GM23248 (cell line): Measurements from ENCODE around the gene ZNF304.

Source experiments
- EZH2 ChIP-seq: fragments of 200-600 bp; sonication (generic); IDR thresholded peaks from 2 replicates; pipeline ENCODE4 v1.6.1; 2018; ENCODE audit warnings: antibody characterized with exemption, mild to moderate bottlenecking; ENCODE audit not compliant: insufficient read depth, poor library complexity, severe bottlenecking
- EZH2phosphoT487 ChIP-seq: fragments of 200-600 bp; sonication (generic); IDR thresholded peaks from 2 replicates; pipeline ENCODE4 v1.6.1; 2018; ENCODE audit warnings: antibody characterized with exemption, moderate library complexity, mild to moderate bottlenecking, low read depth; ENCODE audit not compliant: insufficient read depth

GRCh38 chr19:57395710-57396109, 44.6 kb downstream of the ZNF304 start:
- TF ChIP-seq EZH2, result no peak
- TF ChIP-seq EZH2phosphoT487, result no peak
